Activated CD4-positive, alpha-beta memory T cell treated with anti-CD3 and anti-CD28 coated beads for 36 hours (primary cell): ENCODE data around the gene LRRC56. TPM values are rescaled to one million over a fixed set of nuclear protein-coding genes. Genes with fewer than 3 reads are reported as not detected.

ENCODE experiments used
- CTCF ChIA-PET: fragments of 350-600 bp; sonication (Branson Sonifier 250); formaldehyde crosslinking; loops from one replicate; lab custom pipeline; 2021; ENCODE audit warnings: antibody characterized with exemption, inconsistent platforms; lab: Charles Lee
- POLR2A ChIA-PET: fragments of 350-600 bp; sonication (Branson Sonifier 250); formaldehyde crosslinking; loops from one replicate; lab custom pipeline; 2021; ENCODE audit warnings: antibody characterized with exemption; lab: Charles Lee
- DNase-seq: peaks from one replicate; pipeline ENCODE4 v3.0.0-alpha.2; 2020
- H3K27ac Mint-ChIP-seq: one replicate; pipeline ENCODE4 v1.8.0; 2021; ENCODE audit warnings: mixed read lengths
- H3K27me3 Mint-ChIP-seq: one replicate; pipeline ENCODE4 v1.8.0; 2021; ENCODE audit warnings: mixed read lengths
- H3K36me3 Mint-ChIP-seq: one replicate; pipeline ENCODE4 v1.8.0; 2021; ENCODE audit warnings: mixed read lengths
- H3K4me1 Mint-ChIP-seq: one replicate; pipeline ENCODE4 v1.8.0; 2021; ENCODE audit warnings: low read depth, mixed read lengths
- H3K4me3 Mint-ChIP-seq: one replicate; pipeline ENCODE4 v1.8.0; 2021; ENCODE audit warnings: mild to moderate bottlenecking, mixed read lengths
- H3K9me3 Mint-ChIP-seq: one replicate; pipeline ENCODE4 v1.8.0; 2021; ENCODE audit warnings: mixed read lengths
- intact Hi-C: fragments of 100-400 bp; cut with micrococcal nuclease; formaldehyde crosslinking; loops from one replicate; pipeline ENCODE4 v1.15.1; 2023
- total RNA-seq, 2 experiments: library from RNA; stranded (reverse); gene quantifications; one replicate each; pipeline ENCODE4 v1.2.3, GENCODE V29; 2021

LRRC56 gene
- total RNA-seq, 2 experiments from 2014 or later, result 1.3 to 1.6 TPM

DNA sequence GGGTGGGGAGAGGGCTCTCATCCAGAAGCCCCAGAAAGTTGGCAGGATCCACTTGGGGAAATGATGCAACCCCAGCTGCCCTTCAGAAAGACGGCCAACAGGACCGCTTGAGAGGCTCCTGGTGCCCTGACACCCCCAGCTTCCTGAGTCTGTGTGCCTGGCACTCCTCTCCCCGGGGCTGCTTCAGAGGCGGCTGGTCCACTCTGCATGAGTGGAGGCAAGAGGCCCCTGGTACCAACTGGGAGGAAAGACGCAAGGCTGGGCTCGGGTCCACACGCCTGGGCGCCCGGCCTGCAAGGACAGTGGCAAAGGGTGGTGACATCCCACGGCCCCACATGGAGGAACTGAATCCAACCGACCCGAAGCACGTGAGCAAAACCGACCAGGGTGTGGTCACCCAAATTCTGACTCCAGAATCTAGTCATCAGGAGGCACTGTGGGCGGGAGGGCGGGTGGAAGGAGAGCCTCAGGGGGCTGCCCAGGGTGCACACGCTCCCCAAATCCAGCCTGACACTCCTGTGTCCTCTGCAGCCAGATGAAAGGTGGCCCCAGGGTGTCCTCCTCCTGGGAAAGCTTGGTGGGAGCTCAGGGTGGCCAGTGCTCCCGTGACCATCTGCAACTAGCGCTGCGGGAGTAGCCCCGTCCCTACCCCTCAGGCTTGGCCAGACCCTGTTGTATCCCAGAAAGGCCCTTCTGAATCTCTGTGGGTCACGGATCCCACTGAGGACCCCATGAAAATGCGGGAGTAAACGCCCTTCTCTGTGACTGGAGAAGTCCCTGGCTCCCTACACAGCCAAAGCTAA, 33.9 kb upstream of the LRRC56 start:
- Mint-ChIP-seq H3K4me3 (peak overlapping the region; percentile 45), H3K36me3 (peaks cover 16% of the 10 kb centered on the region), H3K27ac (peak overlapping the region; percentile 23), H3K27me3 (no peaks in the 10 kb centered on the region), H3K4me1 (peaks cover 27% of the 10 kb centered on the region), H3K9me3 (no peaks in the 10 kb centered on the region)
- peak; percentile 73 for DNase-seq
- ChIA-PET POLR2A (no interaction called here), CTCF (interaction anchor here (0.9 to 2.3 kb wide), 2 partner anchors 53 to 55 kb away, joined by 3 to 9 read pairs; no protein-coding TSS in a partner anchor)
- intact Hi-C loops, result no loop called here

DNA sequence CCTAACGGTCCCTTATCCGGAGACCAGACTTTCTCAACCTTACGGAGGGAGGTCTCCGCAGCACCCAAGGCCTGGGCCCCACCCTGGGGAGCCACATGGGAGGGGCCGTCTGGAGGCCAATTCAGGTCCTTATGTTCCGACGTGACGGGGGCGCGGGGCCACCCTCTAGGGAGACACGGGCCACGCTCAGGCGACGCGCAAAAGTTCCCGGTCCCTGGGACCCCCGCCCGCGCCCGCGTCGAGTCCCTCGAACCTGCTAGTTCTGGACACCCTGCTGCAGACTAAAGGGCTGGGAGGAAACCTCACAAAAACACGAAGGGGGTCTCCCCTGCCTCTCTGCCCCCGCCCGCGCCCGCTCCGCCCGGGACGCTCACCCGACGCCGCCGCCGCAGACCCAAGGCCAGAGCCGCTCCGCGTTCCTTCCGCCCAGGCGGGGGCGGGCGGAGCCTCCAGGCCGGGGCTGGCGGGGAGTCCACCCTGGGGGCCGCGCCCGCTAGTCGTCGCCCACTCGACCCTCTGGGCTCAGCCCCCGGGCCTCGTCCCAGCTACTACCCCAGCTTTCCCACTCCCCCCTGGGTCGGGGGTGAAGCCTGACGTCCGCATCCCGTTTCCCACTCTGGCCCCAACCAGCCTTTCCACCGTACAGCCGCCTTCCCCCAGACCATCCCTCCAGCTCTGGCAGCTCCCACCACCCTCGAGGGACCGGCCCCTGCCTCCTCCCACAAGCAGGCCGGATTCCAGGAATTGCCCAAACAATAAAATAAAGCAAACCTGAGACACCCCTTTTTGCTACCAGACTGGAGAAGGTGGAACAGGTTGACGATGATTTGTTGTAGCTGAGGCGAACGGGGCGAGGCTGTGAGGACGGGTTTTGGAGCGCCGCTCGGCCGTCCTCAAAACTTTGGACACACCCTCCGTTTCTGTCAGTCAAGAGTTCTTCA, 33.0 kb upstream of the LRRC56 start:
- H3K27ac Mint-ChIP-seq, result no peak overlapping the region
- no peaks in the 10 kb centered on the region for H3K27me3 Mint-ChIP-seq
- peaks cover 12% of the 10 kb centered on the region for H3K36me3 Mint-ChIP-seq
- peak; percentile 27 for DNase-seq
- H3K4me1 Mint-ChIP-seq, result peaks cover 27% of the 10 kb centered on the region
- POLR2A ChIA-PET, result no interaction called here
- intact Hi-C loops, result no loop called here
- peak overlapping the region; percentile 97 for H3K4me3 Mint-ChIP-seq
- no peaks in the 10 kb centered on the region for H3K9me3 Mint-ChIP-seq
- CTCF ChIA-PET, result interaction anchor here (0.9 to 1.6 kb wide), 2 partner anchors 14 to 54 kb away, joined by 3 to 5 read pairs; no protein-coding TSS in a partner anchor

GRCh38 chr11:504994-505344, 32.4 kb upstream of the LRRC56 start:
- H3K9me3 Mint-ChIP-seq, result no peaks in the 10 kb centered on the region
- DNase-seq, result no peak
- intact Hi-C loops, result no loop called here
- peak overlapping the region; percentile 97 for H3K4me3 Mint-ChIP-seq
- H3K27me3 Mint-ChIP-seq, result no peaks in the 10 kb centered on the region
- POLR2A ChIA-PET, result interaction anchor here (2.2 kb wide), 1 partner anchor 57 kb away, joined by 22 read pairs; the partner anchor contains the start of gene PTDSS2
- no peak overlapping the region for H3K27ac Mint-ChIP-seq
- CTCF ChIA-PET, result interaction anchor here (1.6 kb wide), 1 partner anchor 13 kb away, joined by 5 read pairs; no protein-coding TSS in a partner anchor
- H3K4me1 Mint-ChIP-seq, result peaks cover 27% of the 10 kb centered on the region
- H3K36me3 Mint-ChIP-seq, result peaks cover 15% of the 10 kb centered on the region

GRCh38 chr11:506238-506994, 30.9 kb upstream of the LRRC56 start:
- no peaks in the 10 kb centered on the region for H3K9me3 Mint-ChIP-seq
- peaks cover 10% of the 10 kb centered on the region for H3K36me3 Mint-ChIP-seq
- ChIA-PET POLR2A (interaction anchor here (1.0 to 2.2 kb wide), 8 partner anchors 12 to 151 kb away, joined by 3 to 22 read pairs (median 6); partner anchors contain the start of genes HRAS, PHRF1, PTDSS2 and SIGIRR), CTCF (interaction anchor here (0.9 to 5.0 kb wide), 3 partner anchors 12 to 58 kb away, joined by 3 to 40 read pairs (median 6); no protein-coding TSS in a partner anchor)
- H3K27me3 Mint-ChIP-seq, result no peaks in the 10 kb centered on the region
- H3K4me1 Mint-ChIP-seq, result peaks cover 27% of the 10 kb centered on the region
- intact Hi-C loops, result loop anchor here (1.0 to 2.0 kb wide), 4 partner anchors 68 to 299 kb away; partner anchors contain the start of genes BET1L, RIC8A and SIGIRR
- H3K27ac Mint-ChIP-seq, result peak overlapping the region; percentile 100
- peak; percentile 98 for DNase-seq
- peak overlapping the region; percentile 97 for H3K4me3 Mint-ChIP-seq

- intact Hi-C loops, result loop anchor here (1.0 to 2.0 kb wide), 8 partner anchors 11 to 300 kb away; partner anchors contain the start of genes BET1L, LRRC56, RIC8A and SIGIRR
- Mint-ChIP-seq H3K27me3 (no peaks in the 10 kb centered on the region), H3K4me1 (peaks cover 27% of the 10 kb centered on the region), H3K9me3 (no peaks in the 10 kb centered on the region), H3K4me3 (peak within 1 kb of the TSS; percentile 97), H3K27ac (peak within 1 kb of the TSS; percentile 100), H3K36me3 (peaks cover 10% of the 10 kb centered on the region)
- POLR2A ChIA-PET, result interaction anchor here (1.0 to 2.2 kb wide), 8 partner anchors 12 to 151 kb away, joined by 3 to 22 read pairs (median 6); partner anchors contain the start of genes HRAS, PHRF1, PTDSS2 and SIGIRR
- DNase-seq, result peak; percentile 99
- CTCF ChIA-PET, result interaction anchor here (0.9 to 5.0 kb wide), 3 partner anchors 11 to 59 kb away, joined by 3 to 40 read pairs (median 6); no protein-coding TSS in a partner anchor
Measured at GRCh38 chr11:506995-507726, 30.2 kb upstream of the LRRC56 start, which contains the start of gene RNH1. RNH1 (minus strand) TSS chr11:507242; CDS start chr11:502162, 5,080 bp downstream.

DNA sequence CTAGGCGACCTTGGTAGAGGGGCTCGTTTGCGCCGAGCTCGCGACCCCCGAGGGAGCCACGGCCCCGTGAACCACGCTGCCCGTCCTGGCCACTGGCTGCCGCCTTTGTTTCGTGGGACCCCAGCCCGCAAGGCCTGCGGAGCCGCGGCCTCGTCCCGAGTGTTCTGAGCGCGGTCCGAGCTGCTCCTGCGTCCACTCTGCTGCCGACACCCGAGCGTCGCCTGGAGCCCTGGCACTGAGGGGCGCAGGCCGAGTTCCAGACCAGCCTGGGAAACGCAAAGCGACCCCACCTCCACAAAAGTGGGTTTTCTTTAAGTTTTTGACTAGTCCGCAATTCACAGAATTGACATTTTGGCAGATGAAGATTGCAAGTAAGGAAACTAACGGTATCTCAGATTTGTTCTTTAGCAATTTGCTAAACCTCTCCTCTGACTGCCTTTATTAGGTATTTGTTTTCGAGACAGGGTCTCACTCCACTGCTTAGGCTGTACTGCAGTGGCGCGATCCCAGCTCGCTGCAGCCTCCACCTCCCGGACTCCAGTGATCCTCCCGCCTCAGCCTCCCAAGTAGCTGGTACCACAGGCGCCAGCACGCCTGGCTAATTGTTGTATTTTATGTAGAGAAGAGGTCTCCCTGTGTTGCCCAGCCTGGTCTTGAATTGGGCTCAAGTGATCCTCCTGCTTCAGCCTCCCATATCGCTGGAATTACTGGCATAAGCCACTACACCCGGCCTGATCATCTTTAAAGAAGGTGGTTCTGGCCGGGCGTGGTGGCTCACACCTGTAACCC, 29.4 kb upstream of the LRRC56 start:
- intact Hi-C loops, result loop anchor here (1.0 to 2.0 kb wide), 7 partner anchors 10 to 239 kb away; partner anchors contain the start of genes LRRC56 and SIGIRR
- H3K4me1 Mint-ChIP-seq, result peaks cover 27% of the 10 kb centered on the region
- peak overlapping the region; percentile 69 for H3K27ac Mint-ChIP-seq
- CTCF ChIA-PET, result interaction anchor here (1.6 to 5.0 kb wide), 2 partner anchors 11 to 59 kb away, joined by 6 to 40 read pairs; no protein-coding TSS in a partner anchor
- H3K27me3 Mint-ChIP-seq, result no peaks in the 10 kb centered on the region
- peaks cover 13% of the 10 kb centered on the region for H3K36me3 Mint-ChIP-seq
- no peaks in the 10 kb centered on the region for H3K9me3 Mint-ChIP-seq
- POLR2A ChIA-PET, result no interaction called here
- H3K4me3 Mint-ChIP-seq, result peak overlapping the region; percentile 69
- DNase-seq, result no peak

GRCh38 chr11:508956-509355, 28.4 kb upstream of the LRRC56 start:
- Mint-ChIP-seq H3K36me3 (peaks cover 15% of the 10 kb centered on the region), H3K4me3 (no peak overlapping the region), H3K27ac (no peak overlapping the region), H3K27me3 (no peaks in the 10 kb centered on the region), H3K4me1 (peaks cover 19% of the 10 kb centered on the region), H3K9me3 (no peaks in the 10 kb centered on the region)
- POLR2A ChIA-PET, result no interaction called here
- no peak for DNase-seq
- CTCF ChIA-PET, result interaction anchor here (5.0 kb wide), 1 partner anchor 10 kb away, joined by 40 read pairs; no protein-coding TSS in a partner anchor
- intact Hi-C loops, result no loop called here

DNA sequence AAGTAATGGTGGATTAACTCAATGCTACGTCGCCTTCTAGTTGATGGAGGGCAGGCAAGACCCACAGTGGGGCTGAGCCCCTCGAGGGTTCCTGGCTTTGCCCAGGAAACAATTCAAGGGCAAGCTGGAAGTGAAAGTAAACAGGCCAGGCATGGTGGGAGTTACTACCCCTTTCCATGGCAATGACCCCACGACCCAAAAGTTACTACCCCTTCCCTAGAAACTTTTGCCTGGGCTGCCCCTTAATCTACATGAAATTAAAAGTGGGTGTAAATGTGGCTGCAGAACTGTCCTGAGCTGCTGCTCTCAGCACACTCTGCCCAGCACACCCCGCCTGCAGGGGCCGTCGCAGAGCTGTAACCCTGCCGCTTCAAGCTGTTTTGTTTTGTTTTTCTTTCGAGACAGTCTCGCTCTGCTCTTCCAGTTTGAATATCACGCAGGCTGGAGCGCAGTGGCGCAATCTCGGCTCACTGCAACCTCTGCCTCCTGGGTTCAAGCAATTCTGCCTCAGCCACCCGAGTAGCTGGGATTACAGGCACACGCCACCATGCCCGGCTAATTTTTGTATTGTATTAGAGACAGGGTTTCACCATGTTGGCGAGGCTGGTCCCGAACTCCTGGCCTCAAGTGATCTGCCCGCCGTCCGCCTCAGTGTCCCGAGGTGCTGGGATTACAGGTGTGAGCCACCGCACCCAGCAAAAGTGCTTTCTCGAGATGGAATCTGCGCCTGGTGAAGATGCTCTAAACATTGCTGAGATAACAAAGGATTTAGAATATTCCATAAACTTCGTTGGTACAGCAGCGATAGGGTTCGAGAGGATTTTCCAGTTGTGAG, 24.3 kb upstream of the LRRC56 start:
- no peaks in the 10 kb centered on the region for H3K27me3 Mint-ChIP-seq
- no peak for DNase-seq
- H3K4me3 Mint-ChIP-seq, result no peak overlapping the region
- H3K9me3 Mint-ChIP-seq, result peaks cover 14% of the 10 kb centered on the region
- H3K27ac Mint-ChIP-seq, result no peak overlapping the region
- CTCF ChIA-PET, result interaction anchor here (1.4 kb wide), 1 partner anchor 64 kb away, joined by 3 read pairs; no protein-coding TSS in a partner anchor
- H3K36me3 Mint-ChIP-seq, result peaks cover 14% of the 10 kb centered on the region
- peaks cover 3% of the 10 kb centered on the region for H3K4me1 Mint-ChIP-seq
- intact Hi-C loops, result no loop called here
- POLR2A ChIA-PET, result no interaction called here

DNA sequence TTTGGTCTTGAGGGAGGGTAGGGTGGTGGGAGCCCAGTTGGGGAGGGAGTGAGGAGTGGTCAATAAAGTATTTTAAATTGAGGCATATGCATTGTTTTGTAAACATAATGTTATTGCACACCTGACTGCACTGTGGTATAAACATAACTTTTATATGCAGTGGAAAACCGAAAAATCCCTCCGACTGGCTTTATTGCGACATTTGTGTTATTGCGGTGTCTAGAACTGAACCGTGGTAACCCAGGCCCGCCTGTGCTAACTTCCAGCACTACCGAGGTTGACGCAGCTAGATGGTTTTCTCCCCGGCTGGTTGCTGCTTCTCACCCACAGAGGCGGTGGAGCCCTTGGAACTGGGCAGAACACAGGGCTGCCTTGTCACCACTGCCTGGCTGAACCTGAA, 22.7 kb upstream of the LRRC56 start:
- CTCF ChIA-PET, result no interaction called here

More for the DNA sequence above, 22.7 kb upstream of the LRRC56 start:
- no peak for DNase-seq
- H3K27ac Mint-ChIP-seq, result no peak overlapping the region
- no peaks in the 10 kb centered on the region for H3K27me3 Mint-ChIP-seq
- peaks cover 14% of the 10 kb centered on the region for H3K9me3 Mint-ChIP-seq
- peaks cover 16% of the 10 kb centered on the region for H3K36me3 Mint-ChIP-seq
- no peak overlapping the region for H3K4me3 Mint-ChIP-seq
- intact Hi-C loops, result no loop called here
- H3K4me1 Mint-ChIP-seq, result peaks cover 2% of the 10 kb centered on the region
- POLR2A ChIA-PET, result no interaction called here
